ENCODE measurements around the gene MYLK.
A peak's percentile ranks its signal among the peaks of the same experiment; 100 is the strongest.
"Not testable (repeated sequence)": the region's sequence is repeated elsewhere in the genome, so short reads cannot be mapped to it uniquely, and the experiment has no call there.

Gene MYLK

DNA sequence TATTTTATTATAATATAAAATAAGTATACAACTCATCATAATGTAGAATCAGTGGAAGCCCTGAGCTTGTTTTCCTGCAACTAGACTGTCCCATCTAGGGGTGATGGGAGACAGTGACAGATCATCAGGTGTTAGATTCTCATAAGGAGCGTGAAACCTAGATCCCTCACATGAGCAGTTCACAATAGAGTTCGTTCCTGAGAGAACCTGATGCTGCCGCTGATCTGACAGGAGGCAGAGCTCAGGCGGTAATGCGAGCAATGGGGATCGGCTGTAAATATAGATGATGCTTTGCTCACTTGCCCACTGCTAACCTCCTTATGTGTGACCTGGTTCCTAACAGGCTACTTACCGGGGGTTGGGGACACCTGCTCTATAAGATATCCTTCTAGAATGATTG is 272.5 kb downstream of the MYLK start:
- not testable (repeated sequence) for H3K4me1 ChIP-seq (ENCODE audit: control insufficient read depth, insufficient read depth, low read length); H3K9me3 ChIP-seq (ENCODE audit: control insufficient read depth, low read length); DNase-seq (ENCODE audit: low read depth); H3K9ac ChIP-seq (ENCODE audit: low read length); H3K27me3 ChIP-seq (replicated peaks; ENCODE audit: control insufficient read depth, insufficient read depth, low read length); H3K4me3 ChIP-seq (ENCODE audit: low read length)
- peaks cover 50% of the 10 kb centered on the region for H3K36me3 ChIP-seq (ENCODE audit: control insufficient read depth, insufficient read depth, low read length, severe bottlenecking)

DNA sequence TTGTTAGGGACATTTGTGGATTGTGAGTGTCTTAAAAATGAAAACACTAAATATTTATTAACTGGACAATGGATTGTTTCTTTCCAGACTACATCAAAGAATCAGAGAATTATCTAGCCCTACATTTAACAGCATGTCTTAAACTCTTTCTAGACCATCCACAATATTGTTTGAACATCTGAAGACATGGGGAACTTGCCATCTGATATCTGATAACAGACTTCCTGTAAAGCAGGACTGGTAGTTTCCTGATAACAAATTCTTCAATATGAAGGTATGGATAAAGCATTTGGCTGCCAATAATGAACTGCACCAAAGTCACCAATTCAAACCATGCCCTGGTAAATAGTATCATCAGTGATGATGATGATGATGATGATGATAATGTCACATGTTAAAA is 273.1 kb downstream of the MYLK start:
- peaks cover 45% of the 10 kb centered on the region for H3K36me3 ChIP-seq (ENCODE audit: control insufficient read depth, insufficient read depth, low read length, severe bottlenecking)
- no peaks in the 10 kb centered on the region for H3K9me3 ChIP-seq (ENCODE audit: control insufficient read depth, low read length)
- DNase-seq (ENCODE audit: low read depth), result no peak
- H3K9ac ChIP-seq (ENCODE audit: low read length), result no peak overlapping the region
- H3K4me3 ChIP-seq (ENCODE audit: low read length), result no peak overlapping the region
- peaks cover 9% of the 10 kb centered on the region for H3K4me1 ChIP-seq (ENCODE audit: control insufficient read depth, insufficient read depth, low read length)
- H3K27me3 ChIP-seq (replicated peaks; ENCODE audit: control insufficient read depth, insufficient read depth, low read length), result no peaks in the 10 kb centered on the region

DNA sequence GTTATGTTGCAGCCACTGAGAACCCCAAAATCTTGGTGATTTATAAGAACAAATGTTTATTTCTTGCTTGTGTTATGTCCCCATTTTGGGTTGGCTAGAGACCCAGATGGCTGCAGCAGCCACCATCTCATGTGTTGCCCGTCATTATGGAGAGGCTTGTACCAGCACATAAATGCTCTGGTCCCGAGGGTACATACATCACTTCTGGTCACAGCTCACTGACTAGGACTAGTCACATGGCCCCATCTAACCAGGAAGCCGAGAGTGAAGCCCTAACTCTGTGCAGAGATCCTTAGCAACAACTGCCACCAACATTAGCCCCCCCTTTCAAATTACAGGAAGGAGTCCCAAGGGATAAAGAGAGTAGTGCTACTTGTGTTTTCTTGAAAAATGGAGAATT is 273.8 kb downstream of the MYLK start:
- H3K9me3 ChIP-seq (ENCODE audit: control insufficient read depth, low read length), result no peaks in the 10 kb centered on the region
- no peak for DNase-seq (ENCODE audit: low read depth)
- peaks cover 16% of the 10 kb centered on the region for H3K4me1 ChIP-seq (ENCODE audit: control insufficient read depth, insufficient read depth, low read length)
- H3K36me3 ChIP-seq (ENCODE audit: control insufficient read depth, insufficient read depth, low read length, severe bottlenecking), result peaks cover 45% of the 10 kb centered on the region
- no peak overlapping the region for H3K4me3 ChIP-seq (ENCODE audit: low read length)
- no peaks in the 10 kb centered on the region for H3K27me3 ChIP-seq (replicated peaks; ENCODE audit: control insufficient read depth, insufficient read depth, low read length)
- H3K9ac ChIP-seq (ENCODE audit: low read length), result no peak overlapping the region

DNA sequence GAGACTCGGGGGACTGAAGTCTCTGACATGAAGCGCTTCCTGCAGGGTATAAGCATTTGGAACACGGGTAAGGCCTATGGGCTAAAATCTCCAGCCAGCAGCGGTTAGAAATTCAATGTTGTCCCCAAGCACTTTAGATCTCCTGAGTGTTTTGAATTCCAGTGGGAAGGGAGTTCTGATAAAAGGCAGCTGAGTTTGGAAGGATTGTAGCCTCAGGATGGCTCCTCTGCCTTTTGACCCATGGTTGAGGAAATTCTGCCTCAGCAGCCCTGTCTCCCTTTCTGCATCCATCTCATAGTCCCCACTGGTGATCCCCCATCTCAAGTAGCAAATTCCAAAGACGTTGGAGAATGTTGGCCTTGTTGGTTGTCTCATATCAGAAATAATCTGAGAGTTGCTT is 275.1 kb downstream of the MYLK start:
- Histone ChIP-seq H3K27me3 (replicated peaks; ENCODE audit: control insufficient read depth, insufficient read depth, low read length) (no peaks in the 10 kb centered on the region), H3K36me3 (ENCODE audit: control insufficient read depth, insufficient read depth, low read length, severe bottlenecking) (peaks cover 38% of the 10 kb centered on the region), H3K4me1 (ENCODE audit: control insufficient read depth, insufficient read depth, low read length) (peaks cover 27% of the 10 kb centered on the region), H3K9ac (ENCODE audit: low read length) (no peak overlapping the region), H3K9me3 (ENCODE audit: control insufficient read depth, low read length) (no peaks in the 10 kb centered on the region), H3K4me3 (ENCODE audit: low read length) (no peak overlapping the region)
- DNase-seq (ENCODE audit: low read depth), result no peak

DNA sequence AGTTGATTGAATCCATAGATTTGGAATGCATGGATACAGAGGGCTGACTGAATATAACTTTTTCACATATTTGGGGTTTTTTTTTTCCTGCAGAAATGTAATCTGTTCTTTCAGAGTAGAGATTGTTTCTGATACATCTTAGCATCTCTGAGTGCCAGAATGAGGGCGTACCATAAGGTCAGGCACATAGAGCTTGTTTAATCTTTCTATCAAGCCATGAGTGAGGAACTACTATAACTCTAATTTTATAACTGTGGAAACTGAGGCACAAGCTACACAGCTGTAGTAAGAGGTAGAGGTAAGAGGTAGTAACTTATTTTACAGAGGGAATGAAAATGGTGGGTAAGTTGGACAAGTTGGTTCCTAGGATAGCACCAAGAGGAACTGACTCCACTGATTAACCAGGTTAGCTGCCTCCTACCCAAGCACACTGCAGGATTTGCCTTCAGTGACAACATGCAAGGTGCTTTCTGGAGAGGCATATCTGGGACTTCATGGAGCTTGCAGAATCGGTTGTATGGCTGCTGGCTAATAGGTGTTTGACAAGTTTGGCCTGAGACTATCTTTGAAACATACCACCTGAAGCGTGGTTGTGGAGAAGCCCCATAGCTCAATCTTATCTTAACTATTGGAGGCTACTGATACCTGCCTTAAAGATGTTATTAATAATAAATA is 275.7 kb downstream of the MYLK start:
- H3K9ac ChIP-seq (ENCODE audit: low read length), result no peak overlapping the region
- peaks cover 31% of the 10 kb centered on the region for H3K36me3 ChIP-seq (ENCODE audit: control insufficient read depth, insufficient read depth, low read length, severe bottlenecking)
- no peak for DNase-seq (ENCODE audit: low read depth)
- H3K9me3 ChIP-seq (ENCODE audit: control insufficient read depth, low read length), result no peaks in the 10 kb centered on the region
- H3K4me1 ChIP-seq (ENCODE audit: control insufficient read depth, insufficient read depth, low read length), result peaks cover 34% of the 10 kb centered on the region
- H3K27me3 ChIP-seq (replicated peaks; ENCODE audit: control insufficient read depth, insufficient read depth, low read length), result no peaks in the 10 kb centered on the region
- H3K4me3 ChIP-seq (ENCODE audit: low read length), result no peak overlapping the region

DNA sequence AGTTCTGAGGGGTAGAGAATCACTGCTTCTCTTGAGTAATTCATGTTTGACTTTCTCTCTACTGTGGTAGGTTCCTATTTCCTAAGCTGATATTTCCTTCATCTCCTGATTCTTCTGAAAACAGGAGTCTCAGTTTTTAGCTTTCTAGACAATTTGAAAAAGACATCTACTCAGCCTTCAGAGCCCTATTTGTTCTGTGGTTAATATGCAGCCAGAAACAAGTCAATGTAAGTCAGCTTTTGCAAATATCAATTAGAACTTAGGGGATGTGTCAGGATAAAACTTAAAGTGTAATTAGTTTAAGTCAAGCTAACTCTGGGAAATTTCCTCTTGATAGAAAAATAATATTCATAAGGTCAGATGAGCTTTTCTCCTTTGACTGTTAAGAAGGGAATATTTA is 277.6 kb downstream of the MYLK start:
- no peak overlapping the region for H3K4me3 ChIP-seq (ENCODE audit: low read length)
- no peak for DNase-seq (ENCODE audit: low read depth)

DNA sequence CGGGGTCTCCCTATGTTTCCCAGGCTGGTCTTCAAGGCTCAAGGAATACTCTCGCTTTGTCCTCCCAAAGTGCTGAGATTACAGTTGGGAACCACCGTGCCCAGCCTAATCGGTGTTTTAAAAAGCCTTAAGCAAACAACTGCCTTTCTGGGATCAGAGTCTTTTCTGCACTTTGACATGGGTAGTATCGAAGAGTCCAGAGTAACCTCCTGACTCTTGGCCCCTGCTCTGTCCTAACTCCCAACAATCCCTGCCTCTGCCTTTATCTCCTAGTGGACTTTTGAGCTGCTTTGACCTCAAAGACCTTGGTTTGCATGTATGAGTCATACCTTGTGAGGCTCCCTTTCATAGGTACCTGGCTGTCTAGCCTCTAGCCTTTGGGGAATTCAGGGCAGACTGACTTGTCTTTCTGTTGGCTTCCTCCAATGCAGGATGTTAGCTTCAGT is 278.3 kb downstream of the MYLK start:
- Histone ChIP-seq H3K9ac (ENCODE audit: low read length) (no peak overlapping the region), H3K9me3 (ENCODE audit: control insufficient read depth, low read length) (no peaks in the 10 kb centered on the region), H3K4me1 (ENCODE audit: control insufficient read depth, insufficient read depth, low read length) (peaks cover 58% of the 10 kb centered on the region), H3K27me3 (replicated peaks; ENCODE audit: control insufficient read depth, insufficient read depth, low read length) (no peaks in the 10 kb centered on the region), H3K36me3 (ENCODE audit: control insufficient read depth, insufficient read depth, low read length, severe bottlenecking) (peaks cover 7% of the 10 kb centered on the region), H3K4me3 (ENCODE audit: low read length) (no peak overlapping the region)
- DNase-seq (ENCODE audit: low read depth), result no peak

More for the DNA sequence above, 277.6 kb downstream of the MYLK start:
- peaks cover 12% of the 10 kb centered on the region for H3K36me3 ChIP-seq (ENCODE audit: control insufficient read depth, insufficient read depth, low read length, severe bottlenecking)
- peak overlapping the region; percentile 46 for H3K9ac ChIP-seq (ENCODE audit: low read length)
- no peaks in the 10 kb centered on the region for H3K9me3 ChIP-seq (ENCODE audit: control insufficient read depth, low read length)
- peaks cover 51% of the 10 kb centered on the region for H3K4me1 ChIP-seq (ENCODE audit: control insufficient read depth, insufficient read depth, low read length)
- H3K27me3 ChIP-seq (replicated peaks; ENCODE audit: control insufficient read depth, insufficient read depth, low read length), result no peaks in the 10 kb centered on the region

DNA sequence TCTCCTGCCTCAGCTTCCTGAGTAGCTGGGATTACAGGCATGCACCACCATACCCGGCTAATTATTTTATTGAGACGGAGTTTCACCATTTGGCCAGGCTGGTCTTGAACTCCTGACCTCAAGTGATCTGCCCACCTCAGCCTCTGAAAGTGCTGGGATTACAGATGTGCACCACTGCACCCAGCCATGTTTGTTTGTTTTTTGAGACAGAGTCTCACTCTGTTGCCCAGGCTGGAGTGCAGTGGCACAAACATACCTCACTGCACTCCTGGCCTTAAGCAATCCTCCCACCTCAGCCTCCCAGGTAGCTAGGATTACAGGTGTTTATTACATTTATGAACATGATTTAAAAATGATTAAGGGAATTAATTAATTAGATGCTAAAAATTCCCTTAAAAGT is 281.0 kb downstream of the MYLK start:
- not testable (repeated sequence) for H3K9ac ChIP-seq (ENCODE audit: low read length); H3K4me3 ChIP-seq (ENCODE audit: low read length); H3K36me3 ChIP-seq (ENCODE audit: control insufficient read depth, insufficient read depth, low read length, severe bottlenecking); H3K9me3 ChIP-seq (ENCODE audit: control insufficient read depth, low read length); H3K27me3 ChIP-seq (replicated peaks; ENCODE audit: control insufficient read depth, insufficient read depth, low read length); DNase-seq (ENCODE audit: low read depth)
- peaks cover 63% of the 10 kb centered on the region for H3K4me1 ChIP-seq (ENCODE audit: control insufficient read depth, insufficient read depth, low read length)

DNA sequence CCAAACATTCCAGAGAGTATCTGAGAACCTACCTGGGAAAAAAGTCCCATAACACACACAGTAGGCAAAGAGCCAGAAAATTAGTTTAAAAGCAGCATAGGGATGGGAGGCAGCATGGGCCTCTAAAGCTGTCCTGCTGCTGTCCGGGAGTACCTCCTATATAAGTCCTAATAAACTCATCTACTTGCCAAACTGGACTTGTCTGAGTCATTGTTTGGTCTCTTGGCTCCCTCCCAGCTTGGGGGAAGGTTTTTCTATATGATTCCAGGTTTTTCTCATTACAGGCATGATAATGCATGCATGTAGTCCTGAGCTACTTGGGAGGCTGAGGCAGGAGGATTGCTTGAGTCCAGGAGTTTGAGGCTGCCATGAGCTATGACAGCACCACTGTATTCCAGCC is 281.8 kb downstream of the MYLK start:
- no peaks in the 10 kb centered on the region for H3K9me3 ChIP-seq (ENCODE audit: control insufficient read depth, low read length)

DNA sequence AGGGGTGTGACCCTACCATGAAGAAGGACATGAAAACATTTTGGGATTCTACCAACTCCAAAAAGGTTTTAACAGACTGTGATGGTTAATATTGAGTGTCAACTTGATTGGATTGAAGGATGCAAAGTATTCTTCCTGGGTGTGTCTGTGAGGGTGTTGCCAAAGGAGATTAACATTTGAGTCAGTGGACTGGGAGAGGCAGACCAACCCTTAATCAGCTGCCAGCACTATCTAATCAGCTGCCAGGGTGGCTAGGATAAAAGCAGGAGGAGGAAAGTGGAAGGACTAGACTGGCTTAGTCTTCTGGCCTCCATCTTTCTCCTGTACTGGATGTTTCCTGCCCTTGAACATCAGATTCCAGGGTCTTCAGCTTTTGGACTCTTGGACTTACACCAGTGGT is 283.3 kb downstream of the MYLK start:
- H3K9ac ChIP-seq (ENCODE audit: low read length); DNase-seq (ENCODE audit: low read depth); H3K9me3 ChIP-seq (ENCODE audit: control insufficient read depth, low read length); H3K36me3 ChIP-seq (ENCODE audit: control insufficient read depth, insufficient read depth, low read length, severe bottlenecking); H3K27me3 ChIP-seq (replicated peaks; ENCODE audit: control insufficient read depth, insufficient read depth, low read length); H3K4me3 ChIP-seq (ENCODE audit: low read length): not testable (repeated sequence)
- H3K4me1 ChIP-seq (ENCODE audit: control insufficient read depth, insufficient read depth, low read length), result peaks cover 51% of the 10 kb centered on the region

More for the DNA sequence above, 281.8 kb downstream of the MYLK start:
- H3K9ac ChIP-seq (ENCODE audit: low read length), result peak overlapping the region; percentile 15
- no peaks in the 10 kb centered on the region for H3K36me3 ChIP-seq (ENCODE audit: control insufficient read depth, insufficient read depth, low read length, severe bottlenecking)
- H3K4me3 ChIP-seq (ENCODE audit: low read length), result no peak overlapping the region
- peak; percentile 53 for DNase-seq (ENCODE audit: low read depth)
- H3K27me3 ChIP-seq (replicated peaks; ENCODE audit: control insufficient read depth, insufficient read depth, low read length), result no peaks in the 10 kb centered on the region
- peaks cover 63% of the 10 kb centered on the region for H3K4me1 ChIP-seq (ENCODE audit: control insufficient read depth, insufficient read depth, low read length)

DNA sequence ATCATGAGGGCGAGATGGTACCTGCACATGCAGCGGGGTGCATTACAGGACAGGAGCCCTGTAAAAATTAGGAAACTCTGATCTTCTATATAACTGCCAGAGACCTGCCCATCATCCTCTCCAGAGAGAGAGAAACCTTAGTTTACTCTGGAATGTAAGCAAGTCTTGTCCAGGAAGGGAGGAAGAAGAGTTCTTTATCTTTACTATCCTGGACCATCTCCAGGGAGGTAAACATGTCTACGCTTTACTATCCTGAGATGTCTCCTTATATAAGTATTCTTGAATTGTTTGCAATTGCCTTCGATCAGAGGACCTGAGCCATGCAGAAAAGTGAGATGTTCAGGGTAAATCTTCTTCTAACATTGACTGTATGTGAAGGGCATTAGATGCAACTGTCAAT is 286.6 kb downstream of the MYLK start:
- Histone ChIP-seq H3K9ac (ENCODE audit: low read length) (no peak overlapping the region), H3K9me3 (ENCODE audit: control insufficient read depth, low read length) (no peaks in the 10 kb centered on the region), H3K36me3 (ENCODE audit: control insufficient read depth, insufficient read depth, low read length, severe bottlenecking) (no peaks in the 10 kb centered on the region), H3K4me1 (ENCODE audit: control insufficient read depth, insufficient read depth, low read length) (peaks cover 21% of the 10 kb centered on the region), H3K27me3 (replicated peaks; ENCODE audit: control insufficient read depth, insufficient read depth, low read length) (no peaks in the 10 kb centered on the region), H3K4me3 (ENCODE audit: low read length) (no peak overlapping the region)
- no peak for DNase-seq (ENCODE audit: low read depth)

Measured in adipocyte (in vitro differentiated cells).